NOMO-1 treated with dmso at 0.1 percent for 144 hours (cell line): Measurements from ENCODE around the gene ATXN3.

Experiments used
- DNase-seq: peaks from one replicate; lab custom pipeline; 2025; ENCODE audit not compliant: unreplicated experiment; lab: John Stamatoyannopoulos, UW

ATXN3 gene

GRCh38 chr14:92010644-92011043, 95.7 kb downstream of the ATXN3 start:
- no peak for DNase-seq

GRCh38 chr14:92009604-92010003, 96.8 kb downstream of the ATXN3 start:
- DNase-seq = no peak
